Activated effector memory CD4-positive, alpha-beta T cell treated with anti-CD3 and anti-CD28 coated beads, Interleukin-2, amount 50 U/mL, for 16 hours (primary cell): ENCODE data around the gene VENTX.
"Not testable (repeated sequence)": the region's sequence is repeated elsewhere in the genome, so short reads cannot be mapped to it uniquely, and the experiment has no call there.

Experiments
- DNase-seq: peaks from one replicate; pipeline ENCODE4 v3.0.0-alpha.2; 2020

VENTX gene

GRCh38 chr10:133259602-133259989, 21.9 kb downstream of the VENTX start:
- DNase-seq, result no peak

- peak; percentile 86 for DNase-seq
Observed at GRCh38 chr10:133260895-133261725, 23.5 kb downstream of the VENTX start.

- DNase-seq, result peak; percentile 93
Observed at GRCh38 chr10:133261726-133262325, 24.2 kb downstream of the VENTX start.

GRCh38 chr10:133262696-133263095, 25.0 kb downstream of the VENTX start:
- DNase-seq, result no peak

- no peak for DNase-seq
Observed at GRCh38 chr10:133263674-133264073, 26.0 kb downstream of the VENTX start.

GRCh38 chr10:133264461-133264860, 26.8 kb downstream of the VENTX start:
- DNase-seq, result peak; percentile 78

GRCh38 chr10:133265052-133265451, 27.4 kb downstream of the VENTX start:
- DNase-seq, result not testable (repeated sequence)

- no peak for DNase-seq
Observed at GRCh38 chr10:133266056-133266795, 28.6 kb downstream of the VENTX start.

GRCh38 chr10:133267293-133267692, 29.6 kb downstream of the VENTX start:
- DNase-seq, result no peak

GRCh38 chr10:133267829-133268228, 30.2 kb downstream of the VENTX start:
- no peak for DNase-seq

GRCh38 chr10:133268532-133268931, 30.9 kb downstream of the VENTX start:
- no peak for DNase-seq

- no peak for DNase-seq
Observed at GRCh38 chr10:133269367-133269766, 31.7 kb downstream of the VENTX start.

- DNase-seq, result no peak
Observed at GRCh38 chr10:133270204-133270603, 32.5 kb downstream of the VENTX start.

- no peak for DNase-seq
Observed at GRCh38 chr10:133270773-133271297, 33.2 kb downstream of the VENTX start.

GRCh38 chr10:133271521-133272300, 34.1 kb downstream of the VENTX start:
- no peak for DNase-seq

- DNase-seq, result no peak
Observed at GRCh38 chr10:133272301-133272963, 34.8 kb downstream of the VENTX start.

- no peak for DNase-seq
Observed at GRCh38 chr10:133272964-133273420, 35.3 kb downstream of the VENTX start.

GRCh38 chr10:133273534-133274143, 36.0 kb downstream of the VENTX start:
- no peak for DNase-seq

GRCh38 chr10:133274751-133275683, 37.4 kb downstream of the VENTX start:
- DNase-seq, result peak; percentile 94

- DNase-seq, result peak; percentile 81
Observed at GRCh38 chr10:133275684-133276092, 38.0 kb downstream of the VENTX start.
